HCT116 (cell line): ENCODE data around the gene RAD17. TPM values are rescaled to one million over a fixed set of nuclear protein-coding genes. Genes with fewer than 3 reads are reported as not detected.

ENCODE experiments used
- ATAC-seq: fragments of 200-7000 bp; cut with Tn5 transposase; 2 replicates; pipeline ENCODE4 v1.9.1; 2020; ENCODE audit warnings: mild to moderate bottlenecking, moderate library complexity
- BruUV-seq: library from RNA; stranded (reverse); fragments of 400-500 nt; replicated peaks from 2 replicates; lab custom pipeline; 2021; lab: Mats Ljungman, UMichigan
- CTCF ChIA-PET: fragments of 300-600 bp; sonication (Branson Sonifier 250); formaldehyde crosslinking; loops from one replicate; lab custom pipeline; 2021; ENCODE audit warnings: antibody characterized with exemption; lab: Charles Lee
- POLR2A ChIA-PET: fragments of 300-600, 350-600 bp; sonication (Branson Sonifier 250); formaldehyde crosslinking; loops from one replicate; lab custom pipeline; 2021; ENCODE audit warnings: antibody characterized with exemption; lab: Charles Lee
- RAD21 ChIA-PET, 2 experiments: fragments of 300-600 bp; sonication (Branson Sonifier 250); formaldehyde crosslinking; loops; one replicate each; lab custom pipeline; 2023; ENCODE audit warnings: low total read pairs in 2 of 2; ENCODE audit not compliant: uncharacterized antibody in 2 of 2, unreplicated experiment in 2 of 2, low non-redundant PET in 1 of 2; lab: Charles Lee
- DNase-seq: peaks from one replicate; pipeline ENCODE4 v3.0.0-alpha.2; 2010; ENCODE audit warnings: low read depth, low spot score
- H2AFZ ChIP-seq: fragments of 200-600 bp; shearing (Covaris generic), sonication (generic); 2 replicates; pipeline ENCODE4 v1.6.1; 2017; ENCODE audit warnings: low read depth, mixed run types, mixed read lengths, antibody characterized with exemption, low read length; ENCODE audit not compliant: poor library complexity, severe bottlenecking
- H3K27ac ChIP-seq: 2 replicates; pipeline ENCODE4 v1.5.1; 2012; ENCODE audit warnings: low read depth, low read length
- H3K27me3 ChIP-seq: fragments of 200-600 bp; sonication (generic); 2 replicates; pipeline ENCODE4 v1.6.1; 2016; ENCODE audit warnings: mixed run types, low read length, mixed read lengths; ENCODE audit not compliant: insufficient read depth
- H3K36me3 ChIP-seq, 2 experiments: fragments of 200-500 bp in 1 of 2; fragments of 200-600 bp in 1 of 2; sonication (Bioruptor generic) in 1 of 2; sonication (generic) in 1 of 2; 2 replicates each; pipeline versions ENCODE4 v1.5.1 to v1.6.1; 2014 to 2016; ENCODE audit warnings: low read length in 2 of 2, inconsistent platforms in 1 of 2, mixed read lengths in 1 of 2, mixed run types in 1 of 2; ENCODE audit not compliant: insufficient read depth in 2 of 2, control insufficient read depth in 1 of 2
- H3K4me1 ChIP-seq, 2 experiments: fragments of 200-600 bp in 1 of 2; sonication (generic) in 1 of 2; 2 replicates each; pipeline versions ENCODE4 v1.5.1 to v1.6.1; 2012 to 2017; ENCODE audit warnings: low read length in 2 of 2, inconsistent platforms in 1 of 2, mild to moderate bottlenecking in 1 of 2, mixed read lengths in 1 of 2, mixed run types in 1 of 2, moderate library complexity in 1 of 2; ENCODE audit not compliant: insufficient read depth in 2 of 2, control insufficient read depth in 1 of 2
- H3K4me2 ChIP-seq: fragments of 200-600 bp; sonication (generic); 2 replicates; pipeline ENCODE4 v1.6.1; 2017; ENCODE audit warnings: mixed run types, low read length, mixed read lengths
- H3K4me3 ChIP-seq, 2 experiments: fragments of 200-600 bp in 1 of 2; sonication (generic) in 1 of 2; replicated peaks in 1 of 2; 2 replicates each; pipeline ENCODE4 v1.5.1; 2011 to 2016; ENCODE audit warnings: low read length in 2 of 2, control low read depth in 1 of 2, low read depth in 1 of 2, mild to moderate bottlenecking in 1 of 2, mixed read lengths in 1 of 2, mixed run types in 1 of 2
- H3K79me2 ChIP-seq: fragments of 200-600 bp; sonication (generic); 2 replicates; pipeline ENCODE4 v1.6.1; 2017; ENCODE audit warnings: mild to moderate bottlenecking, mixed run types, low read length, moderate library complexity, mixed read lengths; ENCODE audit not compliant: insufficient read depth
- H3K9ac ChIP-seq: fragments of 200-600 bp; sonication (generic); 2 replicates; pipeline ENCODE4 v1.6.1; 2016; ENCODE audit warnings: low read length, mixed read lengths
- H3K9me2 ChIP-seq: fragments of 200-600 bp; sonication (generic), shearing (Covaris generic); 2 replicates; pipeline ENCODE4 v1.6.1; 2017; ENCODE audit warnings: mixed run types, mild to moderate bottlenecking, moderate library complexity; ENCODE audit not compliant: insufficient read depth
- H3K9me3 ChIP-seq, 2 experiments: fragments of 200-500 bp in 1 of 2; fragments of 200-600 bp in 1 of 2; sonication (Bioruptor generic) in 1 of 2; sonication (generic) in 1 of 2; 2 replicates each; pipeline ENCODE4 v1.6.1; 2014 to 2017; ENCODE audit warnings: low read length in 2 of 2, mixed read lengths in 2 of 2, inconsistent platforms in 1 of 2, low read depth in 1 of 2, mild to moderate bottlenecking in 1 of 2, mixed run types in 1 of 2, moderate library complexity in 1 of 2; ENCODE audit not compliant: control insufficient read depth in 1 of 2, insufficient read depth in 1 of 2
- H4K20me1 ChIP-seq: fragments of 200-600 bp; sonication (generic), shearing (Covaris generic); 2 replicates; pipeline ENCODE4 v1.6.1; 2017; ENCODE audit warnings: mixed run types, mild to moderate bottlenecking, moderate library complexity; ENCODE audit not compliant: insufficient read depth
- EZH2 ChIP-seq: fragments of 200-600 bp; sonication (generic); IDR thresholded peaks from 2 replicates; pipeline ENCODE4 v1.6.1; 2017; ENCODE audit warnings: antibody characterized with exemption, mixed run types
- EZH2phosphoT487 ChIP-seq: fragments of 200-600 bp; IDR thresholded peaks from 2 replicates; pipeline ENCODE4 v1.6.1; 2018; ENCODE audit warnings: antibody characterized with exemption, borderline replicate concordance
- JUND ChIP-seq: IDR thresholded peaks from 2 replicates; pipeline ENCODE4 v1.6.1; 2012
- POLR2AphosphoS5 ChIP-seq: IDR thresholded peaks from 2 replicates; pipeline ENCODE4 v1.6.1; 2011; ENCODE audit warnings: mild to moderate bottlenecking, low read depth, low read length, moderate library complexity
- RAD21 ChIP-seq: IDR thresholded peaks from 2 replicates; pipeline ENCODE4 v1.6.1; 2012; ENCODE audit warnings: low read depth, mild to moderate bottlenecking
- SIN3A ChIP-seq: IDR thresholded peaks from 2 replicates; pipeline ENCODE4 v1.6.1; 2012; ENCODE audit warnings: low read depth
- SRF ChIP-seq: IDR thresholded peaks from 2 replicates; pipeline ENCODE4 v1.6.1; 2012; ENCODE audit warnings: low read depth
- YY1 ChIP-seq: IDR thresholded peaks from 2 replicates; pipeline ENCODE4 v1.6.1; 2011; ENCODE audit warnings: low read length, low read depth, moderate library complexity, mild to moderate bottlenecking; ENCODE audit not compliant: insufficient replicate concordance; ENCODE audit errors: extremely low read depth
- ZNF274 ChIP-seq: fragments of 200-500 bp; sonication (Bioruptor generic); IDR thresholded peaks from 2 replicates; pipeline ENCODE4 v1.6.1; 2014; ENCODE audit warnings: mild to moderate bottlenecking, low read depth, low read length, inconsistent platforms
- intact Hi-C: fragments of 100-400 bp; cut with micrococcal nuclease; formaldehyde crosslinking; loops from 2 replicates; pipeline ENCODE4 v1.10.0; 2022
- total RNA-seq: library from RNA; stranded (reverse); gene quantifications from one replicate; pipeline ENCODE4 v1.2.1, GENCODE V29; 2021; ENCODE audit not compliant: unreplicated experiment

Gene RAD17
- total RNA-seq, 1 experiment from 2014 or later: 29.0 TPM

- no peak for TF ChIP-seq YY1
- TF ChIP-seq SIN3A: peak; percentile 74
- TF ChIP-seq POLR2AphosphoS5: peak; percentile 91
- TF ChIP-seq JUND: no peak
- no peak; the same call in 1 of the 2 replicates for TF ChIP-seq SRF
- TF ChIP-seq, all 23 proteins: peak for 11
Measured at GRCh38 chr5:69414885-69415583, 45.4 kb downstream of the RAD17 start, which contains the start of gene MARVELD2 (continued).

- Histone ChIP-seq H3K9ac (peak overlapping the region; percentile 88), H3K4me3 (peak overlapping the region; percentile 78 to 94), H3K79me2 (peaks cover 13% of the 10 kb centered on the region), H3K4me1 (peaks cover 5 to 17% of the 10 kb centered on the region in 2 experiments; a peak in 3 of 4 replicates), H3K9me2 (no peaks in the 10 kb centered on the region), H3K36me3 (peaks cover 3 to 16% of the 10 kb centered on the region in 2 experiments; a peak in 2 of 4 replicates), H3K27ac (peak overlapping the region; percentile 92), H3K9me3 (no peaks in the 10 kb centered on the region), H2AFZ (peak overlapping the region; percentile 29), H3K27me3 (no peaks in the 10 kb centered on the region), H4K20me1 (no peaks in the 10 kb centered on the region), H3K4me2 (peak overlapping the region; percentile 82)
- ChIA-PET RAD21 (no interaction called here), CTCF (no interaction called here), POLR2A (no interaction called here)
- no TSS peak for BruUV-seq
- TF ChIP-seq YY1 (peak; percentile 72), SRF (no peak), EZH2phosphoT487 (no peak), RAD21 (0 out of 2 replicates have a peak, but pooled peaks have one; percentile 1), EZH2 (no peak), ZNF274 (no peak)
- intact Hi-C loops: loop anchor here (2.0 kb wide), 1 partner anchor 77 kb away; the partner anchor contains the start of gene OCLN
- peak; percentile 7 for DNase-seq
- peak; percentile 39 for ATAC-seq
Measured at GRCh38 chr5:69415584-69415958, 46.0 kb downstream of the RAD17 start.
